GM21526 (cell line): ENCODE results near the gene SLC10A7.

Experiments used
- ATAC-seq: cut with Tn5 transposase; IDR thresholded peaks from one replicate; pipeline ENCODE4 v1.9.1; 2021; ENCODE audit warnings: moderate library complexity; ENCODE audit not compliant: unreplicated experiment, low FRiP score

SLC10A7 gene

DNA sequence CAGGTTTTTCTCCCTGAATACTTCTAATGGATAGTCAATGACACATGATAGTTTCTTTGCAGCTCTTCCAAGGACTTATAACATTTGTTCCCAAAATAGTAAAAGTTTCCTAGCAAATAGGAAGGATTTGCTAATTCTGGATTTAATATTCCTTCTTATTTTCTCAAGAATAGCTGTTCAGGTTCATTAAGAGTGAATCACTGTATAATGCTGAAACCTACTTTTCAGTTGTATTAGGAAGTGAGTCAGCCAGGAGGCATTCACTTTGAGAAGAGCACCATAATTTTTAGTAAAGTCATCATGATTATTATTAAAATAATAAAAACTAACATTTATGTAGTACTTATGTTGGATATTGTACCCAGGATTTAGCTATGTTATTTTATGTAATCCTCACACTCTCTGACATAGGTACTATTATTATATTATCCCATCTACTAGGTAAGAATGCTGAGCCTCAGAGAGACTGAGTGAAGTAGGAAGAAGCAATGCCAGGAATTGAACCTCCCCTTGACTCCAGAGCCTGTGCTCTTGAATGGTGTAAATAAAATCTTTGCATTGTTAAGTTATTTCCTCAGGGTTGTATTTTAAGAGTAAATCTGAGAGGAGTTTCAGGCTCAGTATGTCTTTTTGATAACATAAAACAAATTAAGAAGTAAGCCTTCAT is 192.6 kb downstream of the SLC10A7 start:
- no peak for ATAC-seq

DNA sequence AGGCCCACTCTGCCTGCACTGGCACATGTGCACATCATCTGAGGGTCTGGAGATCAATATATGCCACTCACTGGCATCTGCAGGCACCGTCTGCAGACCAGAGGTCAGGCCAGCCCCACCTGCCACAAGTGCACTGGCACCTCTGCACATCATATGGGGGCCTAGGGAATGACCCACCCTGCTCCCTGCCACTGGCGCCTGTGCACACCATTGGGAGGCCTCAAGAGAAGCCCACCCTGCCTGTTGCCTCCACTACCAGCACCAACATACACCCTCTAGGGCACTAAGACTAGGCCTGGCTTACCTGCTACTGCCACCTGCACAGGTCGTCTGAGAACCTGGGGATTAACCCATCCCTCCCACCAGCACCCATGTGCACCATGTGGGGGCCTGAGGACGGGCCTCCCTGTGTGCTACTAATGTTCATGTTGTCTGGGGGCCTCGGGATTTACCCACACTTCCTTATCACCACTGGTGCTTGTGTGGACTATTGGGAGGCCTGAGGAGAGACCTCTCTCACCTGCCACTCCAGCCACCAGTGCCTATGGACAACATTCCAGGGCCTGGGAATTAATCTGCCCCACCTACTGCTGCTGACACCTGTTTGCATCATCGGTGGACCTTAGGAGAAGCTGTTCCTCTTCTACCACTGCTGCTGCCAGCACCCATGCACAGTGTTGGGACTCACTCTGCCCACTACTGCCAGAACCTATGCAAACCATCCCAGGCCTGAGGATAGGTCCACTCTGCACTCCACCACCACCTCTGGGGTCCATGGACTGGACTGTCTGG is 193.7 kb downstream of the SLC10A7 start:
- ATAC-seq: no peak

GRCh38 chr4:146318894-146319293 is 202.8 kb downstream of the SLC10A7 start:
- ATAC-seq: no peak

DNA sequence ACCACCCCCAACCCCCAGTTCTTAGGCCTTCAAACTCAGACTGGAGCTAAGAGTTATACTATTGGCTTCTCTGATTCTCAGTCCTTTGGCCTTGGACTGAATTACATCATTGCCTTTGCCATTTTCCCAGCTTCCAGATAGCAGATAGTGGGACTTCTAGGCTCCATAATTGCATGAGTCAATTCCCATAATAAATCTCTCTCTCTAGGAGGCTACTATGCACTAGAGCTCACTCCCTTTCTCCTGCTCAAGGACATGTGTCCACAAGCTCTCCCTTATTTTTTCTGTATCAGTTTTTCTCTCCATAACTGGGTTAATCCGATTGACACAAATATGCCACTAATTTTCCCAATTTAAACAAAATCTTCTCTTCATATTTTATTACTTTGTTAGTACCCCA is 204.0 kb downstream of the SLC10A7 start:
- no peak for ATAC-seq

DNA sequence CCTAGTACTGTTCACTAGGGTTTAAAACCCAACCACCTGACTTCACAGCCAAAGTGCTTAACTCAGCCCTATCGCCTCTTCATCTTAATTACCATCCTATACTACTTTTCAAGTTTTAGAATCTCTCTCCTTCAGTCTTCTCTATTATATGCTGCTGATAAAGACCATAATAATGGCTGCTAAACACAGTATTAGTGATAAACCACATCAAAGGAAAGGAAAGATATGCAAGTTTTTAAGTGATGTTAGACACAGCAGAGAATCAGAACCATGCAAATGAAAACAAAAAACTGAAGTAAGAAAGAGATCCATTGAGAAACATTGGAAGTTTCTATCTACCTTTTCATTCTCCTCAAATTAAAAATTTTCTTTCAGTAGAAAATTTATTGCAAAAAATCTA is 206.6 kb downstream of the SLC10A7 start:
- no peak for ATAC-seq

GRCh38 chr4:146311238-146311970 is 210.3 kb downstream of the SLC10A7 start:
- ATAC-seq: no peak

DNA sequence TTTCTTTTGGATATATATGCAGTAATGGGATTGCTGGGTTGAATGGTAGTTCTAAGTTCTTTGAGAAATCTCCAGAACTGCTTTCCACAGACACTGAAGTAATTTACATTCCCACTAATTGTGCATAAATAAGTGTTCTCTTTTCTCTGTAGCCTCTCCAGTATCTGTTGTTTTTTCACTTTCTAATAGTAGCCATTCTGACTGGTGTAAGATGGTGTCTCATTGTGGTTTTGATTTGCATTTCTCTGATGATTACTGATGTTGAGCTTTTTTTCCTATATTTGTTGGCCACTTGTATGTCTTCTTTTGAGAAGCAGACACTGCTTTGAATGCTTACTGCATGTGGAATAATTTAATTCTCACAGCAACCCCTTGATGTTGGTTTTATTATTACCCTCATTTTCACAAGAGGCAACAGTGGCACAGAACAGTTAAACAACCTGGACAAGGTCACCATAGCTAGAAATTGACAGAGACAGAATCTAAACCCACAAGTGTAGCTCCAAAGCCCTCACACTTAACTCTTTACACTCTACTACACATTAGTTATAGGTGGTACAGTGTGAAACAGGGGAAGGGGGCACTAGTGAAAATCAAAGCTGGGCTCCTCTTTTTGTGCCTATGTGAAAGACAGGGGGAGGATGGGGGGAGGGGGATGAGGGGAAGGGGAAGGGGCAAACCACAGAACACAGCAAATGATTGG is 211.3 kb downstream of the SLC10A7 start:
- peak; percentile 86 for ATAC-seq

- no peak for ATAC-seq
These were observed 212.8 kb downstream of the SLC10A7 start for GRCh38 chr4:146308951-146309350.

DNA sequence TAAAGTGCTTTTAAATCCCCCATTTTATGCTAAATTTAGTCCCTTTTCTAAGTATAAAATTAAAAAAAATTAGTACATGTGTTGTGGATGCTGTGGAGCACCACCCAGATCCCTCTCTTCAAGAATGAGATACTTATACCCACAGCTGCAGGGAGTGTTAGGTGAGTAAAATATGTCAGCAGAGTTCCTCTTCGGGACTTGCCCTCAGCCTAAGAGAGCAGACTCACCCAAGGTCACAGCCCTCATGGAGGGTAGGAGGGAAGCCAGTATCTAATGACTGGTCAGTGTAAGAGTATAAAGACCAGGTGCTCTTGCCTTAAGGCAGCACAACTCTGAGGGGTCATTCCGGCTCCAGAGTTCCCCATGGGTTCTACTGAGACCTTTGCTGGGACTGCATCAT is 218.9 kb downstream of the SLC10A7 start:
- ATAC-seq: no peak

- no peak for ATAC-seq
These were observed 222.1 kb downstream of the SLC10A7 start for GRCh38 chr4:146299607-146300006.

- no peak for ATAC-seq
These were observed 227.0 kb downstream of the SLC10A7 start for GRCh38 chr4:146294776-146295175.

DNA sequence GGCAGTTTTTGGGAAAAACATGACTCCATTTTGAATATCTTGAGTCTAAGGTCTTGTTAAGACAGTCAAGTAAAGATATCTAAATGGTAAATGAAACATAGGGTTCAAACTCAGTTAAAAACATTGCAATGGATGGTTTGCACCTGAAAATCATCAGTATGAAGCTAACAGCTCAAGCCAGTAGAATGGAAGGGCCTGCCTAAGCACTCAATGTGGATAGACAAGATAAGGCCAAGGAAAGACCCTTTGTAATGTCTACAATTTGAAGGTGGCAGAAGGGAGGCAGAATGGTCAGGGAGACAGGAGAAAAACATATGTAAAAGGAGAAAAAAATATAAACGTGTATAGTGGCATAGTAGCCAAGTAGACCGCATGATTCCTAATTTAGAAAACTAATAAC is 229.2 kb downstream of the SLC10A7 start:
- no peak for ATAC-seq

GRCh38 chr4:146291313-146291712 is 230.4 kb downstream of the SLC10A7 start:
- ATAC-seq: no peak

DNA sequence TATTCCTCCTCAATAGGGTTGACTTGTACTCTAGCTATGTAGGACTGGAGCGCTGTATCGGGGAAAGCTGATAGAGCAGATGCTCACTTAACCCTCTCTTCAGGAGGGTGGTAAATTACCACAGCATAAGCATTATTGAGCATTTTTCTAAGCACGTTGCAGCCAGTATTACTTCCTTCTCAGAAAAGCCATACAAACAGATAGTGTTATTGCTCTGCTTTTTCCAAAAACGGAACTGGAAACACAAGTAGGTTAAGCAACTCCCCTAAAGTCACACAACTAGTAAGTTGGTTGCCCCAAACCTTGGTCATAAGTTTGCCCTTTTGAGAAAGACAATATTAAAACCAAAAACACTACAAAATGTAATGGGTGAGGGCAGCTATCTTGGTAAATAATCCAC is 233.5 kb downstream of the SLC10A7 start:
- ATAC-seq: peak; percentile 59

- ATAC-seq: no peak
These were observed 236.7 kb downstream of the SLC10A7 start for GRCh38 chr4:146285037-146285436.

DNA sequence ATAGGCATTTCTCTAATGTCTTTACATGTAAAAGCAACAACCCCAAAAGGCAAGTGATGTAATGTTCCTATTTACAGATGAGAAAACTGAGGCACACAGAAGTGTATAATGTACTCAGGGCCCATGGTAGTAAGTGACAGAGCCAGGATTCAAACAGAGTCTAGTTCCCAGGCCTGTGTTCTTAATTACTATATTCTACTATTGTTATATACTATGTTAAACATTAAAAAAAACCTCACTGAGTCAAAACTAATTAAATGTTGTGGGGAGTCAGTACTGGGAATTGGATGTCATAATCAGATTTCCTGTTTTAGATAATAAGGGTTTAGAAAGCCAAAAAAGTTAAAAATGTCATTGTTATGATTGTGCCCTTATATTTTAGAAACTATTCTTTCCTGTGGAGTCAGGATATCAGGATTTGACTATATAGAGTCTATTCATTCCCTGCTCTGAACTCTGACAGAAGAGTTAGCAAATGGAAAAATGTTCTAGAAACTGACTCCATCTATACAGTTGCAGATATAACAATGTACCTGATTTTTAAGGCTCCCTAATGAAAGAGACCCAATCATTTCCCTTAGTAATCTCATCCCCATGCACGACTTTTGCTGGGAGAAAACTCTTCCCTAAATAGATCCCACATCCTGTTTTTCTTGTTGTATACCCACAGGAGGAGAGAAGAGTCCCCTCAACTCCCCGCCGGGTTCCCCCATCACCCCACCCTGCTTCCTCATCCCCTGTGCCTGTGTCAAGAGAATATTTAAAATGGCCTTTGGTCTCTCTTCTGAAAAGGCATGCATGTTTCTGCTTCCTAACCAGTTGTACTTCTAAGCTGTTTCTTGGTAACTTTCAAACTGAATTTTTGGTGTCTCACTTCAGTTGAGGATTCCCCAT is 237.7 kb downstream of the SLC10A7 start:
- no peak for ATAC-seq

GRCh38 chr4:146282657-146283056 is 239.1 kb downstream of the SLC10A7 start:
- no peak for ATAC-seq

DNA sequence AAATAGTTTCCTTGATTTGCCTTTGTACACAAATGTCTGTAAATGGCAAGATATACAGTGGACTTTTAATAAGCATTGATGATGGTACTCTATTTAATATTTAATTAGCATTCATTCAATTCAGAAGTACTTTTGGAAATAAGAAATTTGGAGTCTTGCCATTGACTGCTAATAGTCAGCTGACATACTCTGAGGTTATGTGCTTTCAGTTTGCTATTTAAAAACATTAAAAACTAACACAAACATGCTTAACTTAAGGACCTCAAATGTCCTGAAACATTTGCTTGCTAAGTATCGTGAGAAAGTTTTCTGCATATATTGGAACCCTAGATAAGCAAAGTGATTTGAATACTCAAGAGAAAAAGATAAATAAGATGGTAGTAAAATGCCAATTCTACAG is 242.8 kb downstream of the SLC10A7 start:
- no peak for ATAC-seq

DNA sequence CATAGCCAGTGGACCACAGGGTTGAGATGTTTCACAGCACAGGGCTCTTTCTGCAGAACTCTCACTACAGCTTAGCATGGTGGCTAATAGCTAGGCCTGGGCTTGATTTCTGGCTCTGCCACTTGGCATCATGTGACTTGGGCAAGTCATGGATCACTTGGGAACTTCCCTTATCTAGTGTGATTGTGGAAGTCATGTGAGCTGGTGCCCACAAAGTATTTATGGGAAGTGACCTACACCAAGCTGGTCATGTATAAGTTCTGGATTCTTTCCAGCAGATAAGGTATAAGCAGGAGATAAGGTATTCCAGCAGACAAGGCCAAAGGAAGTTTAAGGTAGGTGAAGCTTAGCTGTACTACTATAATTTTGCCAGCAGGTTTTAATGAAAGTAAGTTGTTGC is 246.4 kb downstream of the SLC10A7 start:
- ATAC-seq: no peak

DNA sequence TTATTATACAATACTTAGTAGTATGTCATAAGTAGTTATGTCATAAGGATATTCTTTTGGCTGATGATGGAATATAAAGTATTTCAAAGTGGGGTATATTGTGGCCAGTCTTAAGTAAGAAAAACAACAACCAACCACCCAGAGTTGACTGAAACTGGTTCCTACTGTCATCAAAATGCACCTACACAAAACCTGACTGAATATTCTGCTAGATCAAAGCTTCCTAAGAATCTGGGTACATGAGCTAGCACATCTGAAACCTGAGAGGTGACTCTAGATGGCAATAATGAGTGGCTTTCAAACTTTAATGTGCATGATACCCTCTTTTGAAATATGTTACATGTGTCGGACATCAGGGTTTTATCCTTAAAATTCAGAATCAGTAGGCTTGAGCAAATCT is 247.0 kb downstream of the SLC10A7 start:
- no peak for ATAC-seq
